Stimulated activated effector memory CD8-positive, alpha-beta T cell treated with anti-CD3 and anti-CD28 coated beads, Interleukin-12 subunit alpha, Interleukin-12 subunit beta, amount 100 ng/mL, for 72 hours (primary cell): ENCODE data around the gene ITIH4.

Source experiments
- ATAC-seq: fragments of 150-1000 bp; cut with Tn5 transposase; 2 replicates; pipeline ENCODE4 v1.10.0; 2021
- DNase-seq, 2 donors: peaks; one replicate each; pipeline ENCODE4 v3.0.0; 2021 to 2022; ENCODE audit warnings: low spot score in 2 of 2
- H3K27ac Mint-ChIP-seq: one replicate; pipeline ENCODE4 v1.8.0; 2022; ENCODE audit warnings: mild to moderate bottlenecking, mixed read lengths
- H3K36me3 Mint-ChIP-seq: one replicate; pipeline ENCODE4 v1.8.0; 2022; ENCODE audit warnings: mild to moderate bottlenecking, mixed read lengths
- H3K4me1 Mint-ChIP-seq: one replicate; pipeline ENCODE4 v1.8.0; 2022; ENCODE audit warnings: mixed read lengths
- H3K4me3 Mint-ChIP-seq: one replicate; pipeline ENCODE4 v1.8.0; 2022; ENCODE audit warnings: mild to moderate bottlenecking, mixed read lengths
- H3K9me3 Mint-ChIP-seq: one replicate; pipeline ENCODE4 v1.8.0; 2022; ENCODE audit warnings: mixed read lengths

The ITIH4 gene

DNA sequence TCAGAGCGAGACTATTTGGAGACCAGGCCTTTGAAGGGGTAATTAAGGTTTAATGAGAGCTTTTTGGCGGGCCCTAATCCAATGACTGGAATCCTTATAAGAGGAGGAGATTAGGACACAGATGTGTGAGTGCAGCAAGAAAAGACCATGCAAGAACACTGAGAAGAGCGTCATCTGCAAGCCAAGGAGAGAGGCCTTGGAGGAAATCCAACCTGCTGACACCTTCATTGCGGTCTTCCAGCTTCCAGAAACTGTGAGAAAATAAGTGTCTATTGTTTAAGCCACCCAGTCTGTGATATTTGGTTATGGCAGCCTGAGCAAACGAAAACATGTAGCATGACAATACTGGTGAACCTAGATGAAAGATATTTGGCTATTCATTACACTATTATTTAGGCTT is 27.4 kb upstream of the ITIH4 start:
- Mint-ChIP-seq H3K9me3 (no peaks in the 10 kb centered on the region), H3K4me1 (peaks cover 32% of the 10 kb centered on the region), H3K27ac (no peak overlapping the region), H3K36me3 (peaks cover under 1% of the 10 kb centered on the region), H3K4me3 (no peak overlapping the region)
- DNase-seq = no peak
- no peak for ATAC-seq

- Mint-ChIP-seq H3K4me3 (no peak overlapping the region), H3K4me1 (peaks cover 28% of the 10 kb centered on the region)
- ATAC-seq = no peak
These were observed 26.7 kb upstream of the ITIH4 start for GRCh38 chr3:52857133-52857532.

DNA sequence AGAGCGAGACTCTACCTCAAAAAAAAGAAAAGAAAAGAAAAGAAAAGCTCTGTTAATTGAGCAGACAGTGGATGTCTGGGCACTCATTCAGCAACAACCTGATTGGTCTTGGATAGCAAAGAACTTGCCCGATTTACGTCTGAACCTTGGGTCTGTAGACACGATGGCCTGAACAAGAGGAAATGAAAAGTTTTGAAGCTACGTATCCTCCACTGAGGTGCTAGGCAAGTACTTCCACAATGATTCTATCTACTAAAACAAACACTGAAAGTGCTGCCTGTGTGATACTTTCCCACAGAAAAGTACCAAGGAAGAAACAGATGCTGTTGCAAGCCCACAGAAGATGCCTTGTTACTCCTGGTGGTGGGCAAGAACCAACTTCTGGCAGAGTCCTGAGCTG is 26.2 kb upstream of the ITIH4 start:
- Mint-ChIP-seq H3K36me3 (peaks cover 12% of the 10 kb centered on the region), H3K4me1 (peaks cover 24% of the 10 kb centered on the region)
- no peak for ATAC-seq

More at GRCh38 chr3:52857133-52857532, 26.7 kb upstream of the ITIH4 start:
- H3K36me3 Mint-ChIP-seq = peaks cover 7% of the 10 kb centered on the region
- DNase-seq = no peak
- peak overlapping the region; percentile 43 for H3K27ac Mint-ChIP-seq
- no peaks in the 10 kb centered on the region for H3K9me3 Mint-ChIP-seq

GRCh38 chr3:52854013-52854412 is 23.5 kb upstream of the ITIH4 start:
- Mint-ChIP-seq H3K27ac (no peak overlapping the region), H3K4me1 (peaks cover 11% of the 10 kb centered on the region), H3K36me3 (peaks cover 22% of the 10 kb centered on the region), H3K9me3 (no peaks in the 10 kb centered on the region), H3K4me3 (no peak overlapping the region)
- DNase-seq (no peak), ATAC-seq (no peak)

More for the DNA sequence above, 26.2 kb upstream of the ITIH4 start:
- no peaks in the 10 kb centered on the region for H3K9me3 Mint-ChIP-seq
- peak overlapping the region; percentile 43 for H3K27ac Mint-ChIP-seq
- H3K4me3 Mint-ChIP-seq = no peak overlapping the region
- DNase-seq = no peak

DNA sequence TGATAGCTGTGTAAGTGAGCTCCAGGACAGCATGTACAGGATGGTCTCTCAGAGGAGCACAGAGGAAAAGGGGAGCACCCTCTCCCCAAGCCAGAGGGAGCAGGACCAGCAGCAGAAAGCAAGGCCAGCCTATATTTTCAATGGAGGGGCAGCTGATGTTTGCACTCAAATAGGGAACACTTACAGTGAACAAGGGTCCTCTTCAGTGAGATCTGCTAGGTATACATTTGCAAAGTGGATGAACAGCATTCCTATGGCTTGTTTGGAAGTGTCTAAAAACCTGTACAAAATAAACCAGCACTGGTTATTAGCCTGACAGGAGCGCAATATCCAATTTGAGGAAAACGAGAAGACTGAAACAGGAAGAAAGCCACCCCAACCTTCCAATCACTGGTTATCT is 21.9 kb upstream of the ITIH4 start:
- peaks cover 22% of the 10 kb centered on the region for H3K36me3 Mint-ChIP-seq
- no peak overlapping the region for H3K4me3 Mint-ChIP-seq
- H3K9me3 Mint-ChIP-seq = no peaks in the 10 kb centered on the region
- ATAC-seq = no peak
- H3K4me1 Mint-ChIP-seq = peaks cover 11% of the 10 kb centered on the region
- DNase-seq = no peak
- no peak overlapping the region for H3K27ac Mint-ChIP-seq

- peaks cover 6% of the 10 kb centered on the region for H3K4me1 Mint-ChIP-seq
- ATAC-seq = peak; percentile 70
- DNase-seq = no peak
- no peaks in the 10 kb centered on the region for H3K9me3 Mint-ChIP-seq
- H3K27ac Mint-ChIP-seq = no peak overlapping the region
- no peak overlapping the region for H3K4me3 Mint-ChIP-seq
- H3K36me3 Mint-ChIP-seq = peaks cover 22% of the 10 kb centered on the region
These were observed 20.9 kb upstream of the ITIH4 start for GRCh38 chr3:52851348-52851747.

DNA sequence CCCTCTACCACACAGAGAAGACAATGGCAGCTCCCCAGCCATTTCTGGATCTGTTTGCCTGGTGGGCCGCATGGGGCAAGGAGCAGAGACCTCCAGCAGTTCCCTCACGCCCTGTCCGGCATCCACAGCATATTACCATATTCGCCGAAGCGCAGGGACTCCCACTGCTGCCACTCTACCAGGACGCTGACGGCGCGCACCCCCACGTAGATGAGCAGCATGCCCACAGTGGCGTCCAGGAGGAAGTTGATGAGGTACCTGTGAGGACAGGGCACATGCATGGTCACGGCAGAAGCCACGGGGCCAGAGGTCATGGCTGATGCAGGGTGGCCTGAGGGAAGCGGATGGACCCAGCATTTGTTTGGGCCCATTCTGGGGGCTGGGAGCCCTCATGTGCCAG is 19.2 kb upstream of the ITIH4 start:
- no peak overlapping the region for H3K27ac Mint-ChIP-seq
- ATAC-seq = no peak

DNA sequence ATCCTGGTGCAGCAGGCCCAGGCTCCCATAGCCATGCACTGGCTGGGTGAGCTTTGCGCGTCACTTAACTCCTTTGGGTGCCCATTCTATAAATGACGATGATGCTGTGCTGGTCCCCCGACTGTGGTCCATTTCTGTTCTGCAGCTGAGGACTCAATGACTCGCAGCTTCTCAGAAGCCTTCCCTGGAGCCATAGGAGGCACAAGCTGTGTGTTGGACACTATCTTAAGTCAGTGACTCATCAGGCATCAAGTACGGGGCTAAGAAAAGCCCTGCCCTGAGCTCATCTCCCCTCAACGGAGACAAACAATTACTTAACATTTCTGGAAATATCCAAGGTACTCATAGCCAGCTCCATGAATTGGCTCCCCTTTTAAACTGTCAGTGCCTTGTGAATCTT is 18.1 kb upstream of the ITIH4 start:
- DNase-seq (no peak), ATAC-seq (no peak)
- Mint-ChIP-seq H3K9me3 (no peaks in the 10 kb centered on the region), H3K4me1 (no peaks in the 10 kb centered on the region), H3K36me3 (peaks cover 22% of the 10 kb centered on the region), H3K27ac (no peak overlapping the region), H3K4me3 (no peak overlapping the region)

More for the DNA sequence above, 19.2 kb upstream of the ITIH4 start:
- peaks cover 22% of the 10 kb centered on the region for H3K36me3 Mint-ChIP-seq
- H3K4me3 Mint-ChIP-seq = no peak overlapping the region
- H3K4me1 Mint-ChIP-seq = no peaks in the 10 kb centered on the region
- no peaks in the 10 kb centered on the region for H3K9me3 Mint-ChIP-seq
- no peak for DNase-seq

DNA sequence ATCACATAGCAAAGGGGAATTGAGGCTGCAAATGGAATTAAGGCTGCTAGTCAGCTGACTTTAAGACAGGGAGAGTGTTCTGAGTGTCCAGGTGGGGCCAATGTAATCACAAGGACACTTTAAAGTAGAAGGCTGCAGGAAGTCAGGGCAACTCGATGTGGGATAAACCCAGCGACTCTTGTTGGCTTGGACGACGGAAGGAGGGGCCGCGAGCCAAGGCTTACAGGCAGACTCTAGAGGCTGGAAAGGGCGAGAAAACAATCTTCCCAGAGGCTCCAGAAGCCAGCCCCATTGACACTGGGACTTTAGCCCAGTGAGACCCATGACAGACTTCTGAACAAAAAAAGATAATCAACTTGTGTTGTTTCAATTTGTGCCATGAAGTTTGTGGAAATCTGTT is 17.3 kb upstream of the ITIH4 start:
- no peak for ATAC-seq

GRCh38 chr3:52847241-52847640 is 16.8 kb upstream of the ITIH4 start:
- Mint-ChIP-seq H3K4me3 (no peak overlapping the region), H3K27ac (no peak overlapping the region)
- ATAC-seq = no peak

More for the DNA sequence above, 17.3 kb upstream of the ITIH4 start:
- Mint-ChIP-seq H3K27ac (no peak overlapping the region), H3K36me3 (peaks cover 20% of the 10 kb centered on the region), H3K9me3 (no peaks in the 10 kb centered on the region), H3K4me1 (no peaks in the 10 kb centered on the region), H3K4me3 (no peak overlapping the region)
- DNase-seq = no peak

DNA sequence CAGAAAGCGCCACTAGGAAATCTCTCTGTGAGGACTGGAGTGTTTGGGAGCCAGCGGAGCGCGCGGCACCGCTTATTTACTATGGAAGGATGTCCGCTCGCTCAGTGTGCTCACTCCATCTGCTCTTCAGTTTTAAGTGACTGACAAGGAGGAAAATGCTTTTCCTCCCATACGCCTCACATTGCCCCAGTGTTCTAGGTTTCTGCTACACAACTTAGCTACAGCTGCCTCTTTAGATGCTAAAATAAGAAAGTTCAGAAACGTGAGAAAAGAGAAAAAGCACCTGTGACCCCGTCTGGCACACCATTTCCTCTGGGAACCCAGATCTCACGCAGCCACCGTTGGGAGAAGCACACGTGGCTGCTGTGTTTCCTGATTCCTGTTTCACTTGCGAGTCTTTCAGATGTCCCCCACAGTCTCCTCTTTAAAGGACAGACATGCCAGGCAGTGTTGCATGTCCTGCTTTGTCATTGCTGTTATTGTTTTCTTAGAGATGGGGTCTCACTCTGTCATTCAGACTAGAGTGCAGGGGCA is 16.0 kb upstream of the ITIH4 start:
- Mint-ChIP-seq H3K36me3 (peaks cover 8% of the 10 kb centered on the region), H3K27ac (no peak overlapping the region), H3K4me3 (no peak overlapping the region), H3K9me3 (no peaks in the 10 kb centered on the region), H3K4me1 (peaks cover 7% of the 10 kb centered on the region)
- no peak for DNase-seq
- no peak for ATAC-seq

More at GRCh38 chr3:52847241-52847640, 16.8 kb upstream of the ITIH4 start:
- Mint-ChIP-seq H3K4me1 (no peaks in the 10 kb centered on the region), H3K9me3 (no peaks in the 10 kb centered on the region), H3K36me3 (peaks cover 15% of the 10 kb centered on the region)
- no peak for DNase-seq

DNA sequence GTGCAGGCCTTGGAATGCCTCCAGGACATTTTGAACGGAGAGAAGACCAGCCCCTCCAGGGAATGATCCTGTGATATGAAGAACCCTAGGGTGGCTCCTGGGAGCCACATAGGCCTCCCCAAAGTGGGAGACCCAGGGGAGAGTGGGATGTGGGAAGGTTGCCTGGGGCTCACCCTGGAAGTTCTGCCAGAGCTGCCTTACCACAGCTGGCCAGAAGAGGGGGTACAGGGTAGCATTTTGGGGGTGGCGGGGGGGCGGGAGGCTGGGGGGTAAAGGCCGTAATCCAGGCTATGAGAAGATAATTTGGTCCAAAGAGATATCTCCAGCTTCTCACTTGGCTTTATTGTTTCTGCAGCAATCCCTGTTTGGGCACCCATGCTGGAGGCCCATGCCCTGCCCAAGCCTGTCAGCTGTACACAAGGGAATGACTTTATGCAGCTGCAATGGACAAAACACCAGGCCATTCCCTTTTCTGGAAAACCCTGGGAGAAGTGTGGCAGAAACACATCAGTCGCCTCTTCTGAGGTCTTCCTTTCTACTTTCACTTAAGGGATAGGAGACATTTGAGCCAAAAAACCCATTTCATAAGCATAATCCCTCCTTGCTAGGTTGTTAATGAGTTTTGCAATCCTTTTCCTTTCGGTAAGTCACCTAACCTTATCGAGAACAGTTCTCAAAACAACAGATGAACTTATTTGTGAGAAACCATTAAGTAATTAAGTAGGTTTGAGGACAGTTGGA is 15.4 kb upstream of the ITIH4 start:
- Mint-ChIP-seq H3K27ac (no peak overlapping the region), H3K36me3 (peaks cover 6% of the 10 kb centered on the region), H3K9me3 (no peaks in the 10 kb centered on the region), H3K4me1 (peaks cover 11% of the 10 kb centered on the region), H3K4me3 (no peak overlapping the region)
- DNase-seq = no peak
- ATAC-seq = no peak

DNA sequence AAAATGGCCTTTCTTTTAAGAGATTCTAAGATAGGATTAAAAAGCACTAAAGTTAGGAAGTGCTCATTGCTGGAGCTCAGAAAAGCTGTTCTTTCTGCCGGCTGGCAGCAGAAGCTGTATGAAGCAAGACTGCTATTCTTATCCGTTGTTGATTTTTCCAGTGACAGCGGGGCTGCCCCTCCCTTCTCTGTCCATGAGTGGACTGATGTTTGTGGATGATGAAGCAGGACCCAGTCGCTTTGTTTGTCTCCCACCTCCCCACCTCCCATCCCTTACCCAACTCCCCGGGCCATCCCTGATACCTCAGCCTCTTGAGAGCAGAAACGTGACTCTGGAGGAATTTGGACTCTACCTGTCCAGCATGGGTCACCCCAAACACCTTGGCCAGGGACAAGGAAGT is 14.7 kb upstream of the ITIH4 start:
- Mint-ChIP-seq H3K27ac (no peak overlapping the region), H3K4me1 (peaks cover 18% of the 10 kb centered on the region), H3K36me3 (peaks cover 7% of the 10 kb centered on the region), H3K4me3 (no peak overlapping the region), H3K9me3 (no peaks in the 10 kb centered on the region)
- no peak for ATAC-seq
- no peak for DNase-seq

DNA sequence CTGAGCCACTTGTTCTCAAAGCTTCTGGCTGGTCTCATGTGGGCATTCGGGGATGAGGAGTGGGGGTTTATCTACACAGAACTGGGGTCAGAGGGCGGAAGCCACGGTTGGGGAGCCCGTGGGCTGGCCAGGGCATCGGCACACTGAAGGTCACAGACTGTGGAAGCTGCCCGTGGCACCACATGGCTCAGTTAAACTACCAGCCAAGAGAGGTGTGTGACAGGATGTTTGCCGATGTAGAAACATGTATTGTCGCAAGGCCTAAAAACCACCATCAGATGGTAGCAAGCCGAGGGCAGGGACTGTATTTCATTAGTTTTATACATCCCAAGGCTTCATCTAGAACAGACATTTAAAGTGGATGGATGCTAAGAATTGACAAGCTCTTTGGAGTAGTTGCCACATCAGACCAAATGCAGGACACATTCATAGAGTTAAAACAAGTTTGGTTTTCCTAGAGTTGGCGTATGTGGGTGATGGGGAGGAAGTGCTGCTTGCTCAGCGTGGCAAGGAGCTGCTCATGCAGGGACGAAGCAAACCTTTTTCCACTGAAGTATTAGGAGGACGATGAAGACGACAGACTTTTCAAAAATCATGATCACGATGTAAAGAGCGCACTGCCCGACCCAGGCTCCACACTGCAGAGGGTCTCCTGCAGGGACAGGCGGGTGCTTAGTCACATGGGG is 14.0 kb upstream of the ITIH4 start:
- H3K27ac Mint-ChIP-seq = no peak overlapping the region
- H3K9me3 Mint-ChIP-seq = no peaks in the 10 kb centered on the region
- peaks cover 25% of the 10 kb centered on the region for H3K4me1 Mint-ChIP-seq
- DNase-seq (no peak), ATAC-seq (no peak)
- no peak overlapping the region for H3K4me3 Mint-ChIP-seq
- H3K36me3 Mint-ChIP-seq = peaks cover 4% of the 10 kb centered on the region

DNA sequence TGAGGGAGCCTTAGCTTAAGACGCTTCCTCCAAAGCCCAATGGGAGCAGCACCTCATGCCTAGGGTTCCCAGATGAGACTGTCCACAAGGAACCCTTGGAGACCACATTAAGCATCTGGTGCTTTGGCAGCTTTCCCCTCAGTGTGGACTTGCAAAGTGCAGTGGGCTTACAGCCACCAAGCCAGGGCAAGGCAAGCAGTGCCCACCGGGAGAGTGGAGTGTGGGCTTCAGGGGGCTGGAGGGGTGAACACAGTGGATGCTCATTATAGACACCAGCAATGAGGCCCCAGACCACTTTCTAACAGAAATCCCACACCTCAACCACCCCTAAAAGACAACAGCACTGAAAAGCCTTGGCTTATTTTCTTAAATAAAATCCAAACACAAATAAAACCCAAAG is 13.4 kb upstream of the ITIH4 start:
- DNase-seq (no peak), ATAC-seq (no peak)
- Mint-ChIP-seq H3K4me1 (peaks cover 31% of the 10 kb centered on the region), H3K4me3 (no peak overlapping the region), H3K27ac (no peak overlapping the region), H3K9me3 (no peaks in the 10 kb centered on the region), H3K36me3 (peaks cover 4% of the 10 kb centered on the region)
